Measurements from ENCODE around the gene RBM20. TPM values are rescaled to one million over a fixed set of nuclear protein-coding genes. Genes with fewer than 3 reads are reported as not detected.
A peak's percentile ranks its signal among the peaks of the same experiment; 100 is the strongest.

RBM20 gene
- total and polyA plus RNA-seq, 8 donors, result under 0.01 to 6.2 (median 0.59) TPM; not detected in 2

- intact Hi-C loops (cut with DNase I; ENCODE audit: low total_unique reads), result no loop called here
- H3K4me1 ChIP-seq, result peaks cover 15 to 77% (median 49%) of the 10 kb centered on the region in 4 donors
- TF ChIP-seq POLR2A (IDR thresholded peaks at IDR 0.05) (no peak), CTCF (IDR thresholded peaks at IDR 0.05) (no peak), EP300 (IDR thresholded peaks at IDR 0.05) (no peak), POLR2AphosphoS5 (IDR thresholded peaks at IDR 0.05) (no peak)
- peak overlapping the region in 3 of 5 donors; percentile 44 to 97 (median 45) for H3K27ac ChIP-seq
- H3K36me3 ChIP-seq, result peaks cover 0 to 48% (median 29%) of the 10 kb centered on the region in 4 donors
- no peaks in the 10 kb centered on the region for H3K27me3 ChIP-seq
- no peak for DNase-seq
- H3K4me3 ChIP-seq, result peak overlapping the region in 2 of 4 donors; percentile 32 to 85
- H3K9me3 ChIP-seq, result no peaks in the 10 kb centered on the region
- whole genome bisulfite sequencing, 5 donors, result 45 to 67% (median 59%) methylated on average over 2 of the region's 2 CpGs
These were observed 231.9 kb downstream of the RBM20 start for GRCh38 chr10:110876000-110876399.

GRCh38 chr10:110876788-110877187, 232.7 kb downstream of the RBM20 start:
- H3K4me3 ChIP-seq, result peak overlapping the region in 1 of 4 donors; percentile 32
- TF ChIP-seq POLR2AphosphoS5 (IDR thresholded peaks at IDR 0.05), result no peak
- no peak for TF ChIP-seq CTCF (IDR thresholded peaks at IDR 0.05)
- no peak for TF ChIP-seq EP300 (IDR thresholded peaks at IDR 0.05)
- no peak for TF ChIP-seq POLR2A (IDR thresholded peaks at IDR 0.05)
- no peaks in the 10 kb centered on the region for H3K27me3 ChIP-seq
- H3K36me3 ChIP-seq, result peaks cover 6 to 56% (median 37%) of the 10 kb centered on the region in 4 donors
- intact Hi-C loops (cut with DNase I; ENCODE audit: low total_unique reads), result no loop called here
- no peaks in the 10 kb centered on the region for H3K9me3 ChIP-seq
- 67 to 89% (median 76%) methylated on average over 1 of the region's 1 CpG for WGBS, 5 donors
- H3K27ac ChIP-seq, result peak overlapping the region in 2 of 5 donors; percentile 31 to 49
- no peak for DNase-seq
- H3K4me1 ChIP-seq, result peaks cover 12 to 82% (median 53%) of the 10 kb centered on the region in 4 donors

GRCh38 chr10:110880012-110880411, 235.9 kb downstream of the RBM20 start:
- Histone ChIP-seq H3K9me3 (no peaks in the 10 kb centered on the region), H3K27me3 (no peaks in the 10 kb centered on the region), H3K27ac (peak overlapping the region in 2 of 5 donors; percentile 22 to 38), H3K4me3 (no peak overlapping the region), H3K4me1 (peaks cover 12 to 98% (median 64%) of the 10 kb centered on the region in 4 donors), H3K36me3 (peaks cover 9 to 88% (median 58%) of the 10 kb centered on the region in 4 donors)
- WGBS, 5 donors, result 63 to 73% (median 67%) methylated on average over 3 of the region's 3 CpGs
- DNase-seq, result no peak
- TF ChIP-seq CTCF (IDR thresholded peaks at IDR 0.05) (no peak), POLR2AphosphoS5 (IDR thresholded peaks at IDR 0.05) (peak in 1 of 3 donors; percentile 5)
- intact Hi-C loops (cut with DNase I; ENCODE audit: low total_unique reads), result no loop called here

GRCh38 chr10:110881247-110881646, 237.1 kb downstream of the RBM20 start:
- peak overlapping the region in 3 of 5 donors; percentile 22 to 49 (median 34) for H3K27ac ChIP-seq
- peak overlapping the region in 1 of 4 donors; percentile 36 for H3K4me3 ChIP-seq
- H3K4me1 ChIP-seq, result peaks cover 18 to 99% (median 64%) of the 10 kb centered on the region in 4 donors
- TF ChIP-seq POLR2AphosphoS5 (IDR thresholded peaks at IDR 0.05) (no peak), POLR2A (IDR thresholded peaks at IDR 0.05) (no peak), EP300 (IDR thresholded peaks at IDR 0.05) (no peak), CTCF (IDR thresholded peaks at IDR 0.05) (no peak)
- no peak for DNase-seq
- no peaks in the 10 kb centered on the region for H3K27me3 ChIP-seq
- peaks cover 9 to 95% (median 64%) of the 10 kb centered on the region in 4 donors for H3K36me3 ChIP-seq
- WGBS, 5 donors, result 79 to 90% (median 87%) methylated on average over 9 of the region's 9 CpGs
- no peaks in the 10 kb centered on the region for H3K9me3 ChIP-seq
- intact Hi-C loops (cut with DNase I; ENCODE audit: low total_unique reads), result no loop called here

Measured in stomach (tissue), 9 donors.